HepG2 (cell line): ENCODE results near the gene RLF. TPM values are rescaled to one million over a fixed set of nuclear protein-coding genes. Genes with fewer than 3 reads are reported as not detected.

Experiments used
- ATAC-seq: fragments of 200-7000 bp; cut with Tn5 transposase; 3 replicates; pipeline ENCODE4 v1.9.1; 2020; ENCODE audit warnings: mild to moderate bottlenecking, moderate library complexity
- BruUV-seq: library from RNA; stranded (reverse); fragments of 400-500 nt; replicated peaks from 2 replicates; lab custom pipeline; 2021; lab: Mats Ljungman, UMichigan
- CTCF ChIA-PET: fragments of 300-600 bp; formaldehyde crosslinking; extraction: SDS; loops from one replicate; lab custom pipeline; 2021; ENCODE audit warnings: low total read pairs, inconsistent platforms, low intra/inter-chr PET ratio; lab: Yijun Ruan, JAX
- POLR2A ChIA-PET: fragments of 350-600 bp; sonication (Branson Sonifier 250); formaldehyde crosslinking; loops from one replicate; lab custom pipeline; 2020; ENCODE audit warnings: antibody characterized with exemption, inconsistent platforms; lab: Yijun Ruan, JAX
- DNase-seq: peaks from one replicate; pipeline ENCODE4 v3.0.0-alpha.2; 2015; ENCODE audit warnings: low spot score
- FAIRE-seq: peaks from 3 replicates; lab custom pipeline; 2011; peaks lifted over from hg19 to GRCh38; lab: Jason Lieb, UNC
- H2AFZ ChIP-seq: one replicate; pipeline ENCODE4 v1.6.1; 2011; ENCODE audit warnings: low read length, inconsistent platforms
- H3K27ac ChIP-seq: fragments of 300-600 bp; 3 replicates; pipeline ENCODE4 v1.8.0; 2011; ENCODE audit warnings: mixed run types, mild to moderate bottlenecking, mixed read lengths, low read length, inconsistent platforms; ENCODE audit not compliant: insufficient read depth; ENCODE audit errors: extremely low read length
- H3K27me3 ChIP-seq, 2 experiments: fragments of 200-600 bp in 1 of 2; 2 replicates in 1 of 2; 3 replicates in 1 of 2; pipeline versions ENCODE4 v1.6.0 to v1.8.0; 2011; ENCODE audit warnings: low read length in 2 of 2, mild to moderate bottlenecking in 2 of 2, moderate library complexity in 2 of 2, inconsistent platforms in 1 of 2; ENCODE audit not compliant: insufficient read depth in 2 of 2, control insufficient read depth in 1 of 2
- H3K36me3 ChIP-seq, 2 experiments: fragments of 200-600 bp in 1 of 2; replicated peaks in 1 of 2; 2 replicates in 1 of 2; 3 replicates in 1 of 2; pipeline versions ENCODE4 v1.5.1 to v1.8.0; 2011; ENCODE audit warnings: low read length in 2 of 2, inconsistent platforms in 1 of 2; ENCODE audit not compliant: insufficient read depth in 2 of 2, control insufficient read depth in 1 of 2
- H3K4me1 ChIP-seq: 2 replicates; pipeline ENCODE4 v1.5.1; 2012; ENCODE audit warnings: low read length, inconsistent platforms; ENCODE audit not compliant: insufficient read depth
- H3K4me2 ChIP-seq: 2 replicates; pipeline ENCODE4 v1.6.0; 2011; ENCODE audit warnings: low read depth, low read length, inconsistent platforms
- H3K4me3 ChIP-seq, 3 experiments: fragments of 200-600 bp in 1 of 3; sonication (generic), shearing (Covaris generic) in 1 of 3; replicated peaks in 1 of 3; 2 replicates each; pipeline ENCODE4 v1.5.1; 2011 to 2016; ENCODE audit warnings: low read length in 3 of 3, inconsistent platforms in 2 of 3, low read depth in 2 of 3, mild to moderate bottlenecking in 2 of 3, control low read depth in 1 of 3, mixed read lengths in 1 of 3; ENCODE audit not compliant: insufficient read depth in 1 of 3
- H3K79me2 ChIP-seq: one replicate; pipeline ENCODE4 v1.6.1; 2011; ENCODE audit warnings: low read length, inconsistent platforms; ENCODE audit not compliant: insufficient read depth
- H3K9ac ChIP-seq: 2 replicates; pipeline ENCODE4 v1.6.0; 2011; ENCODE audit warnings: mild to moderate bottlenecking, low read depth, low read length, inconsistent platforms; ENCODE audit not compliant: insufficient read depth
- H3K9me3 ChIP-seq: 2 replicates; pipeline ENCODE4 v1.5.1; 2012; ENCODE audit warnings: mild to moderate bottlenecking, low read length
- H4K20me1 ChIP-seq: 2 replicates; pipeline ENCODE4 v1.6.0; 2011; ENCODE audit warnings: inconsistent platforms, mild to moderate bottlenecking, low read length, moderate library complexity; ENCODE audit not compliant: insufficient read depth
- ARID3A ChIP-seq: IDR thresholded peaks from 2 replicates; pipeline ENCODE4 v1.6.1; 2012; ENCODE audit warnings: low read depth, low read length, improper control_type of control experiment
- BORCS8-MEF2B ChIP-seq: sonication (generic); formaldehyde crosslinking; IDR thresholded peaks from 2 replicates; pipeline ENCODE4 v1.8.0; 2022; ENCODE audit warnings: mild to moderate bottlenecking, missing genetic modification reagents
- CCAR2 ChIP-seq: fragments of 200-400 bp; formaldehyde crosslinking; optimal IDR thresholded peaks from 2 replicates; pipeline ENCODE3; 2018; ENCODE audit warnings: low read depth, mild to moderate bottlenecking, low read length, moderate library complexity
- MAFF ChIP-seq: IDR thresholded peaks from 2 replicates; pipeline ENCODE4 v1.6.1; 2011; ENCODE audit warnings: low read depth, low read length, improper control_type of control experiment
- MAFK ChIP-seq, 2 experiments: IDR thresholded peaks in 1 of 2; conservative IDR thresholded peaks in 1 of 2; 2 replicates each; pipeline ENCODE4 v1.6.1; 2011; ENCODE audit warnings: improper control_type of control experiment in 2 of 2, low read length in 2 of 2
- NCOA1 ChIP-seq: sonication (generic); formaldehyde crosslinking; IDR thresholded peaks from 2 replicates; pipeline ENCODE4 v1.9.0; 2021; ENCODE audit warnings: missing genetic modification reagents
- RAD21 ChIP-seq: fragments of 450-650 bp; formaldehyde crosslinking; IDR thresholded peaks from 2 replicates; pipeline ENCODE4 v1.5.0; 2020; ENCODE audit warnings: mild to moderate bottlenecking
- SYNCRIP ChIP-seq: fragments of 200-400 bp; formaldehyde crosslinking; IDR thresholded peaks from 2 replicates; pipeline ENCODE4 v1.6.1; 2018; ENCODE audit warnings: mild to moderate bottlenecking, low read depth, low read length; ENCODE audit not compliant: insufficient read depth
- ZFP37 ChIP-seq: sonication (generic); formaldehyde crosslinking; IDR thresholded peaks from 2 replicates; pipeline ENCODE4 v1.4.0; 2020; ENCODE audit warnings: missing genetic modification reagents, borderline replicate concordance
- ZNF614 ChIP-seq: IDR thresholded peaks from 2 replicates; pipeline ENCODE4 v1.6.1; 2018; ENCODE audit warnings: missing biosample characterization, missing genetic modification reagents, inconsistent platforms, borderline replicate concordance
- ZNF672 ChIP-seq: sonication (generic); formaldehyde crosslinking; IDR thresholded peaks from 2 replicates; pipeline ENCODE4 v1.8.1; 2022; ENCODE audit warnings: missing genetic modification reagents
- ZNF687 ChIP-seq: sonication (generic); formaldehyde crosslinking; IDR thresholded peaks from 2 replicates; pipeline ENCODE4 v1.5.1; 2020; ENCODE audit warnings: mild to moderate bottlenecking, missing genetic modification reagents, moderate library complexity
- ZNF782 ChIP-seq: sonication (generic); formaldehyde crosslinking; IDR thresholded peaks from 2 replicates; pipeline ENCODE4 v1.4.0; 2020; ENCODE audit warnings: missing genetic modification reagents, mild to moderate bottlenecking, borderline replicate concordance
- WGBS: methylation state at CpG from one replicate; pipeline ENCODE4 v1.1.6; 2017; ENCODE audit warnings: low lambda C conversion rate; 5-methylcytosine and 5-hydroxymethylcytosine counted together
- in situ Hi-C: cut with HindIII; loops from 2 replicates; pipeline ENCODE4 v1.10.0; 2017; ENCODE audit warnings: low pct_unique_long_range_greater_than_20kb; ENCODE audit not compliant: extremely low pct_ligation_motif_present
- intact Hi-C: fragments of 100-400 bp; cut with micrococcal nuclease; formaldehyde crosslinking; loops from one replicate; pipeline ENCODE4 v1.10.0; 2022; ENCODE audit not compliant: unreplicated experiment
- polyA plus RNA-seq, 8 experiments: library from polyadenylated mRNA; depleted of rRNA in 3 of 8; stranded (reverse) in 7 of 8; unstranded in 1 of 8; fragments of >200 nt; fragmentation: Illumina TruSeq in 4 of 8; extraction: Trizol in 4 of 8; gene quantifications; 2 replicates each; pipeline versions ENCODE4 v1.2.1 to v1.2.3, GENCODE V29; 2011 to 2016; ENCODE audit warnings: low read depth in 4 of 8, missing spikeins in 1 of 8, mixed read lengths in 1 of 8; ENCODE audit not compliant: insufficient read depth in 1 of 8
- total RNA-seq, 5 experiments: library from RNA; depleted of rRNA; stranded (reverse); fragments of >200 nt; fragmentation: Illumina TruSeq; extraction: Trizol; gene quantifications; 2 replicates each; pipeline ENCODE4 v1.2.3, GENCODE V29; 2016; ENCODE audit warnings: low read depth in 1 of 5

RLF gene
- total and polyA plus RNA-seq, 2 of the 13 experiments (the other 11 are each of a cell fraction or from before 2014, with no cell fraction given), result 9.0 to 15.7 TPM

- TF ChIP-seq MAFF (peak; percentile 90), MAFK (conservative IDR thresholded peaks at IDR 0.05 in 1 of 2, IDR thresholded peaks at IDR 0.05 in 1 of 2; ENCODE audit: low read length in 2 of 2) (peak; percentile 89 to 95), ZFP37 (no peak)
- Histone ChIP-seq H3K9ac (no peak overlapping the region), H2AFZ (no peak overlapping the region), H3K27ac (no peak overlapping the region), H3K4me3 (no peak overlapping the region), H3K4me1 (peaks cover 6% of the 10 kb centered on the region; the same call in 1 of the 2 replicates), H4K20me1 (no peaks in the 10 kb centered on the region), H3K79me2 (peaks cover 3% of the 10 kb centered on the region), H3K4me2 (no peak overlapping the region), H3K36me3 (peaks cover 10 to 70% of the 10 kb centered on the region in 2 experiments), H3K9me3 (no peaks in the 10 kb centered on the region), H3K27me3 (no peaks in the 10 kb centered on the region)
- ChIA-PET CTCF (no interaction called here), POLR2A (no interaction called here)
- no peak for ATAC-seq
- no TSS peak for BruUV-seq
- intact Hi-C loops, result no loop called here
- in situ Hi-C loops, result no loop called here
- no peak for FAIRE-seq
- 99% methylated on average over 3 of the region's 3 CpGs for WGBS
- DNase-seq, result no peak
Observed at GRCh38 chr1:40210511-40211204, 49.5 kb downstream of the RLF start.

GRCh38 chr1:40218333-40218732, 57.1 kb downstream of the RLF start:
- DNase-seq (no peak), ATAC-seq (no peak), FAIRE-seq (no peak)
- CTCF ChIA-PET, result no interaction called here
- Histone ChIP-seq H3K27me3 (no peaks in the 10 kb centered on the region), H3K4me2 (no peak overlapping the region), H3K9ac (no peak overlapping the region), H3K4me3 (no peak overlapping the region), H3K9me3 (no peaks in the 10 kb centered on the region), H4K20me1 (no peaks in the 10 kb centered on the region), H3K4me1 (peaks cover 6% of the 10 kb centered on the region; the same call in 1 of the 2 replicates), H2AFZ (no peak overlapping the region), H3K36me3 (peaks cover under 1 to 36% of the 10 kb centered on the region in 2 experiments; a peak in 3 of 5 replicates), H3K79me2 (peaks cover 2% of the 10 kb centered on the region), H3K27ac (no peak overlapping the region)
- intact Hi-C loops, result no loop called here
- POLR2A ChIA-PET, result no interaction called here
- WGBS, result 96% methylated on average over 5 of the region's 5 CpGs
- in situ Hi-C loops, result no loop called here
- no TSS peak for BruUV-seq
- TF ChIP-seq ZNF687, result no peak
- TF ChIP-seq ARID3A, result no peak
- no peak for TF ChIP-seq CCAR2
- no peak for TF ChIP-seq SYNCRIP
- TF ChIP-seq NCOA1 (CRISPR knock-in tag), result no peak
- TF ChIP-seq BORCS8-MEF2B (CRISPR knock-in tag), result no peak
- TF ChIP-seq RAD21 (CRISPR knock-in tag), result no peak
- no peak for TF ChIP-seq ZNF782 (CRISPR knock-in tag)
- TF ChIP-seq ZNF672 (CRISPR knock-in tag), result no peak
- TF ChIP-seq ZNF614, result no peak
